GM12878 (cell line): ENCODE data around the gene NCAM1. TPM values are rescaled to one million over a fixed set of nuclear protein-coding genes. Genes with fewer than 3 reads are reported as not detected.

Source experiments
- ATAC-seq: fragments of 200-7000 bp; cut with Tn5 transposase; 3 replicates; pipeline ENCODE4 v1.9.1; 2020; ENCODE audit warnings: mild to moderate bottlenecking, moderate library complexity
- BruUV-seq: library from RNA; stranded (reverse); fragments of 400-500 nt; replicated peaks from 2 replicates; lab custom pipeline; 2021; lab: Mats Ljungman, UMichigan
- CTCF ChIA-PET: fragments of 300-600 bp; sonication (Branson Sonifier 250); formaldehyde crosslinking; extraction: SDS; loops from one replicate; lab custom pipeline; 2021; ENCODE audit warnings: inconsistent platforms; lab: Yijun Ruan, JAX
- POLR2A ChIA-PET: fragments of 350-600 bp; formaldehyde crosslinking; extraction: SDS; loops from one replicate; lab custom pipeline; 2021; ENCODE audit warnings: inconsistent platforms; lab: Charles Lee
- RAD21 ChIA-PET: fragments of 300-600 bp; sonication (Branson Sonifier 250); formaldehyde crosslinking; loops from one replicate; lab custom pipeline; 2023; ENCODE audit warnings: antibody characterized with exemption; ENCODE audit not compliant: unreplicated experiment; lab: Charles Lee
- SMC1A ChIA-PET: fragments of 300-600 bp; sonication (Branson Sonifier 250); formaldehyde crosslinking; loops from one replicate; lab custom pipeline; 2023; ENCODE audit not compliant: unreplicated experiment, uncharacterized antibody; lab: Charles Lee
- DNase-seq: peaks from one replicate; pipeline ENCODE4 v3.0.0-alpha.2; 2011; ENCODE audit warnings: low read depth, low spot score
- FAIRE-seq: peaks from 3 replicates; lab custom pipeline; 2011; peaks lifted over from hg19 to GRCh38; lab: Jason Lieb, UNC
- H2AFZ ChIP-seq: 2 replicates; pipeline ENCODE4 v1.6.0; 2011; ENCODE audit warnings: low read depth, low read length, control low read depth; ENCODE audit not compliant: control insufficient read depth
- H3K27ac ChIP-seq: 2 replicates; pipeline ENCODE4 v1.5.1; 2011; ENCODE audit warnings: control low read depth; ENCODE audit not compliant: control insufficient read depth, insufficient read depth
- H3K27me3 ChIP-seq, 2 experiments: replicated peaks in 1 of 2; 2 replicates each; pipeline versions ENCODE4 v1.6.0 to v1.6.1; 2011; ENCODE audit warnings: low read length in 1 of 2; ENCODE audit not compliant: control insufficient read depth in 2 of 2, insufficient read depth in 2 of 2
- H3K36me3 ChIP-seq, 2 experiments: 2 replicates each; pipeline ENCODE4 v1.5.1; 2011; ENCODE audit warnings: low read length in 1 of 2; ENCODE audit not compliant: control insufficient read depth in 2 of 2, insufficient read depth in 2 of 2
- H3K4me1 ChIP-seq: 2 replicates; pipeline ENCODE4 v1.6.1; 2011; ENCODE audit warnings: mild to moderate bottlenecking, low read length, moderate library complexity, mixed read lengths; ENCODE audit not compliant: control insufficient read depth, insufficient read depth
- H3K4me2 ChIP-seq: 2 replicates; pipeline ENCODE4 v1.6.0; 2011; ENCODE audit warnings: control low read depth; ENCODE audit not compliant: control insufficient read depth, insufficient read depth
- H3K4me3 ChIP-seq: fragments of 200-600 bp; sonication (generic); 2 replicates; pipeline ENCODE4 v1.5.1; 2016
- H3K79me2 ChIP-seq: 2 replicates; pipeline ENCODE4 v1.6.0; 2011; ENCODE audit warnings: low read length; ENCODE audit not compliant: control insufficient read depth, insufficient read depth
- H3K9ac ChIP-seq: 2 replicates; pipeline ENCODE4 v1.8.0; 2011; ENCODE audit warnings: low read length, control low read depth, mixed read lengths; ENCODE audit not compliant: control insufficient read depth, insufficient read depth
- H3K9me3 ChIP-seq: replicated peaks from 3 replicates; pipeline ENCODE4 v1.5.1; 2011; ENCODE audit warnings: mild to moderate bottlenecking, low read length; ENCODE audit not compliant: control insufficient read depth, insufficient read depth
- H4K20me1 ChIP-seq: 2 replicates; pipeline ENCODE4 v1.6.0; 2011; ENCODE audit not compliant: control insufficient read depth, insufficient read depth
- ATF7 ChIP-seq: fragments of 450-650 bp; IDR thresholded peaks from 2 replicates; pipeline ENCODE4 v1.6.1; 2016; ENCODE audit warnings: low read depth, mild to moderate bottlenecking
- CEBPB ChIP-seq, 2 experiments: fragments of 150-350 bp in 1 of 2; IDR thresholded peaks; 2 replicates each; pipeline ENCODE4 v1.6.1; 2012 to 2014; ENCODE audit warnings: low read depth in 2 of 2, low read length in 2 of 2, borderline replicate concordance in 1 of 2, inconsistent platforms in 1 of 2
- E2F8 ChIP-seq: fragments of 450-650 bp; IDR thresholded peaks from 2 replicates; pipeline ENCODE4 v1.6.1; 2018; ENCODE audit warnings: mild to moderate bottlenecking, low read depth, moderate library complexity; ENCODE audit not compliant: partially characterized antibody
- EP300 ChIP-seq, 2 experiments: fragments of 150-350 bp in 1 of 2; IDR thresholded peaks; 2 replicates each; pipeline ENCODE4 v1.6.1; 2011 to 2012; ENCODE audit warnings: low read depth in 2 of 2, low read length in 2 of 2, borderline replicate concordance in 1 of 2, improper control_type of control experiment in 1 of 2, inconsistent platforms in 1 of 2; ENCODE audit not compliant: control insufficient read depth in 1 of 2
- NFXL1 ChIP-seq: fragments of 450-650 bp; IDR thresholded peaks from 2 replicates; pipeline ENCODE4 v1.6.1; 2017; ENCODE audit warnings: antibody characterized with exemption, mild to moderate bottlenecking, borderline replicate concordance
- PAX5 ChIP-seq: IDR thresholded peaks from 2 replicates; pipeline ENCODE4 v1.6.1; 2011; ENCODE audit warnings: low read depth, low read length, borderline replicate concordance
- POLR2A ChIP-seq: IDR thresholded peaks from 2 replicates; pipeline ENCODE4 v1.6.1; 2011; ENCODE audit warnings: low read depth, mild to moderate bottlenecking, low read length
- POU2F2 ChIP-seq: IDR thresholded peaks from 3 replicates; pipeline ENCODE4 v1.6.1; 2011; ENCODE audit warnings: low read depth, mild to moderate bottlenecking, low read length, borderline replicate concordance
- RUNX3 ChIP-seq: IDR thresholded peaks from 2 replicates; pipeline ENCODE4 v1.6.1; 2012; ENCODE audit warnings: low read length, inconsistent platforms
- SPI1 ChIP-seq: IDR thresholded peaks from 2 replicates; pipeline ENCODE4 v1.6.1; 2011; ENCODE audit warnings: low read depth, mild to moderate bottlenecking, low read length, moderate library complexity, borderline replicate concordance; ENCODE audit not compliant: insufficient read depth
- SUPT20H ChIP-seq: IDR thresholded peaks from 2 replicates; pipeline ENCODE4 v1.6.1; 2011; ENCODE audit warnings: low read depth, mild to moderate bottlenecking, low read length, moderate library complexity, borderline replicate concordance; ENCODE audit not compliant: control insufficient read depth
- TAF1 ChIP-seq: IDR thresholded peaks from 2 replicates; pipeline ENCODE4 v1.6.1; 2011; ENCODE audit warnings: mild to moderate bottlenecking, low read depth, low read length, borderline replicate concordance
- USF1 ChIP-seq: IDR thresholded peaks from 2 replicates; pipeline ENCODE4 v1.6.1; 2011; ENCODE audit warnings: borderline replicate concordance, low read depth, mild to moderate bottlenecking, moderate library complexity, mixed read lengths, low read length; ENCODE audit not compliant: insufficient read depth; ENCODE audit errors: extremely low read length
- ZNF622 ChIP-seq: fragments of 450-650 bp; IDR thresholded peaks from 2 replicates; pipeline ENCODE4 v1.6.1; 2017; ENCODE audit warnings: mild to moderate bottlenecking, inconsistent platforms
- WGBS: methylation state at CpG from one replicate; pipeline ENCODE4 v1.1.6; 2016; ENCODE audit warnings: low lambda C conversion rate; ENCODE audit not compliant: insufficient replicate concordance, insufficient coverage; ENCODE audit errors: missing lambda C conversion rate; 5-methylcytosine and 5-hydroxymethylcytosine counted together
- in situ Hi-C: fragments of 300-500 bp; cut with MboI; formaldehyde crosslinking; loops from 9 replicates; pipeline ENCODE4 v1.14.3; 2018; ENCODE audit warnings: mixed read lengths
- intact Hi-C: fragments of 100-400 bp; cut with micrococcal nuclease; formaldehyde crosslinking; loops from one replicate; pipeline ENCODE4 v1.14.2; 2022; ENCODE audit not compliant: unreplicated experiment
- polyA plus RNA-seq, 11 experiments: library from polyadenylated mRNA; depleted of rRNA in 4 of 11; unstranded in 6 of 11; stranded (reverse) in 5 of 11; fragments of >200 nt; fragmentation: Nextera tagmentation in 4 of 11; fragmentation: Illumina TruSeq in 1 of 11; extraction: Ambion mirVana in 4 of 11; extraction: Trizol in 1 of 11; gene quantifications; 1 replicate in 1 of 11; 2 replicates in 10 of 11; pipeline versions ENCODE4 v1.2.1 to v1.2.3, GENCODE V29; 2011 to 2016; ENCODE audit warnings: inconsistent platforms in 2 of 11, missing spikeins in 2 of 11, low read depth in 1 of 11
- total RNA-seq, 4 experiments: library from RNA; depleted of rRNA in 3 of 4; stranded (reverse); fragments of >200 nt in 3 of 4; fragmentation: Illumina TruSeq in 1 of 4; extraction: Trizol in 1 of 4; gene quantifications; 2 replicates each; pipeline versions ENCODE4 v1.2.1 to v1.2.3, GENCODE V29; 2013 to 2021
- TF ChIP-seq, protein P1 (sequence below): fragments of 450-650 bp; IDR thresholded peaks from 2 replicates; pipeline ENCODE4 v1.6.1; 2016; ENCODE audit warnings: mild to moderate bottlenecking

The NCAM1 gene
- total and polyA plus RNA-seq, 10 of the 15 experiments (the other 5 are each of a cell fraction or from before 2014, with no cell fraction given), result 0.10 to 0.23 (median 0.11) TPM; not detected in 7

- TF ChIP-seq, protein P1, sequence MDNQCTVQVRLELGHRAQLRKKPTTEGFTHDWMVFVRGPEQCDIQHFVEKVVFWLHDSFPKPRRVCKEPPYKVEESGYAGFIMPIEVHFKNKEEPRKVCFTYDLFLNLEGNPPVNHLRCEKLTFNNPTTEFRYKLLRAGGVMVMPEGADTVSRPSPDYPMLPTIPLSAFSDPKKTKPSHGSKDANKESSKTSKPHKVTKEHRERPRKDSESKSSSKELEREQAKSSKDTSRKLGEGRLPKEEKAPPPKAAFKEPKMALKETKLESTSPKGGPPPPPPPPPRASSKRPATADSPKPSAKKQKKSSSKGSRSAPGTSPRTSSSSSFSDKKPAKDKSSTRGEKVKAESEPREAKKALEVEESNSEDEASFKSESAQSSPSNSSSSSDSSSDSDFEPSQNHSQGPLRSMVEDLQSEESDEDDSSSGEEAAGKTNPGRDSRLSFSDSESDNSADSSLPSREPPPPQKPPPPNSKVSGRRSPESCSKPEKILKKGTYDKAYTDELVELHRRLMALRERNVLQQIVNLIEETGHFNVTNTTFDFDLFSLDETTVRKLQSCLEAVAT, result no peak
- TF ChIP-seq CEBPB (IDR thresholded peaks at IDR 0.05; ENCODE audit: borderline replicate concordance in 1 of 2, low read depth in 2 of 2, low read length in 2 of 2), result no peak
Measured at GRCh38 chr11:113162592-113162962, 201.4 kb downstream of the NCAM1 start (continued).

GRCh38 chr11:113163291-113164030 lies 202.2 kb downstream of the NCAM1 start:
- H3K79me2 ChIP-seq, result no peaks in the 10 kb centered on the region
- intact Hi-C loops, result no loop called here
- no peak overlapping the region for H3K27ac ChIP-seq
- ChIA-PET SMC1A (no interaction called here), CTCF (interaction anchor here (0.6 kb wide), 1 partner anchor 106 kb away, joined by 3 read pairs; no protein-coding TSS in a partner anchor), RAD21 (no interaction called here), POLR2A (no interaction called here)
- DNase-seq, result no peak
- H3K4me3 ChIP-seq, result no peak overlapping the region
- peaks cover 0 to 6% of the 10 kb centered on the region in 2 experiments; a peak in 2 of 4 replicates for H3K27me3 ChIP-seq
- H3K36me3 ChIP-seq, result no peaks in the 10 kb centered on the region
- BruUV-seq, result no TSS peak
- no peak for ATAC-seq
- WGBS, result 41% methylated on average over 9 of the region's 9 CpGs
- FAIRE-seq, result no peak
- no peaks in the 10 kb centered on the region for H3K9me3 ChIP-seq
- H3K4me1 ChIP-seq, result no peaks in the 10 kb centered on the region
- no peak overlapping the region for H3K9ac ChIP-seq
- no peaks in the 10 kb centered on the region for H4K20me1 ChIP-seq
- in situ Hi-C loops, result no loop called here
- H3K4me2 ChIP-seq, result no peak overlapping the region
- no peak overlapping the region for H2AFZ ChIP-seq
- TF ChIP-seq POLR2A, result no peak
- no peak for TF ChIP-seq SUPT20H
- TF ChIP-seq E2F8, result no peak
- TF ChIP-seq ZNF622, result no peak
- TF ChIP-seq TAF1, result no peak
- no peak for TF ChIP-seq EP300 (IDR thresholded peaks at IDR 0.05; ENCODE audit: borderline replicate concordance in 1 of 2, control insufficient read depth in 1 of 2, low read depth in 2 of 2, low read length in 2 of 2)
- TF ChIP-seq USF1, result no peak
- no peak for TF ChIP-seq ATF7
- no peak for TF ChIP-seq PAX5
- no peak for TF ChIP-seq RUNX3
- no peak for TF ChIP-seq SPI1
- no peak for TF ChIP-seq NFXL1
- no peak for TF ChIP-seq POU2F2
